ENCODE data around the gene STK36.

Gene STK36

GRCh38 chr2:218701806-218702205, 29.9 kb downstream of the STK36 start:
- CTCF ChIA-PET, result interaction anchor here (0.8 to 1.6 kb wide), 6 partner anchors 9 to 196 kb away, joined by 3 to 7 read pairs (median 3); partner anchors contain the start of gene TTLL4

GRCh38 chr2:218703341-218703740, 31.5 kb downstream of the STK36 start:
- DNase-seq (ENCODE audit: extremely low spot score), result no peak
- ChIA-PET POLR2A (no interaction called here), CTCF (no interaction called here)
- no peak for TF ChIP-seq CTCF (IDR thresholded peaks at IDR 0.05; ENCODE audit: control extremely low read depth, extremely low read depth, low read depth, missing control alignments)

More at GRCh38 chr2:218701806-218702205, 29.9 kb downstream of the STK36 start:
- POLR2A ChIA-PET, result no interaction called here
- DNase-seq (ENCODE audit: extremely low spot score), result no peak
- no peak for TF ChIP-seq CTCF (IDR thresholded peaks at IDR 0.05; ENCODE audit: control extremely low read depth, extremely low read depth, low read depth, missing control alignments)

- TF ChIP-seq CTCF (IDR thresholded peaks at IDR 0.05; ENCODE audit: control extremely low read depth, extremely low read depth, low read depth, missing control alignments), result no peak
- ChIA-PET CTCF (interaction anchor here (0.9 to 1.8 kb wide), 12 partner anchors 10 to 190 kb away, joined by 3 to 7 read pairs (median 3); partner anchors contain the start of genes RNF25 and STK36), POLR2A (interaction anchor here (0.7 kb wide), 1 partner anchor 441 kb away, joined by 5 read pairs; no protein-coding TSS in a partner anchor)
- peak; percentile 45 for DNase-seq (ENCODE audit: extremely low spot score)
Measured at GRCh38 chr2:218708086-218708485, 36.2 kb downstream of the STK36 start.

GRCh38 chr2:218709908-218710307, 38.0 kb downstream of the STK36 start:
- TF ChIP-seq CTCF (IDR thresholded peaks at IDR 0.05; ENCODE audit: control extremely low read depth, extremely low read depth, low read depth, missing control alignments), result no peak

GRCh38 chr2:218710334-218710686, 38.4 kb downstream of the STK36 start:
- DNase-seq (ENCODE audit: extremely low spot score), result no peak
- ChIA-PET CTCF (interaction anchor here (0.6 to 3.0 kb wide), 25 partner anchors 8 to 469 kb away, joined by 3 to 39 read pairs (median 5); partner anchors contain the start of genes BCS1L, RNF25, STK36 and ZNF142), POLR2A (no interaction called here)
- no peak for TF ChIP-seq CTCF (IDR thresholded peaks at IDR 0.05; ENCODE audit: control extremely low read depth, extremely low read depth, low read depth, missing control alignments)

More at GRCh38 chr2:218709908-218710307, 38.0 kb downstream of the STK36 start:
- ChIA-PET CTCF (interaction anchor here (0.6 to 3.0 kb wide), 24 partner anchors 8 to 470 kb away, joined by 3 to 39 read pairs (median 5); partner anchors contain the start of genes BCS1L, RNF25, STK36 and ZNF142), POLR2A (no interaction called here)
- DNase-seq (ENCODE audit: extremely low spot score), result no peak

GRCh38 chr2:218710687-218711549, 39.0 kb downstream of the STK36 start, which contains the start of gene TTLL4:
Gene TTLL4, plus strand, starts transcription at chr2:218710835. Its CDS starts 26,842 bp downstream, at chr2:218737677.
- ChIA-PET POLR2A (no interaction called here), CTCF (interaction anchor here (0.6 to 3.0 kb wide), 31 partner anchors 9 to 468 kb away, joined by 3 to 39 read pairs (median 4); partner anchors contain the start of genes BCS1L, RNF25, STK36 and ZNF142)
- peak; percentile 99 for DNase-seq (ENCODE audit: extremely low spot score)
- peak; percentile 93 for TF ChIP-seq CTCF (IDR thresholded peaks at IDR 0.05; ENCODE audit: control extremely low read depth, extremely low read depth, low read depth, missing control alignments)

Measured in GM10248 (cell line).